GM12878 (cell line): ENCODE data around the gene MKNK1. TPM values are rescaled to one million over a fixed set of nuclear protein-coding genes. Genes with fewer than 3 reads are reported as not detected.

ENCODE experiments used
- ATAC-seq: fragments of 200-7000 bp; cut with Tn5 transposase; 3 replicates; pipeline ENCODE4 v1.9.1; 2020; ENCODE audit warnings: mild to moderate bottlenecking, moderate library complexity
- BruUV-seq: library from RNA; stranded (reverse); fragments of 400-500 nt; replicated peaks from 2 replicates; lab custom pipeline; 2021; lab: Mats Ljungman, UMichigan
- CTCF ChIA-PET: fragments of 300-600 bp; sonication (Branson Sonifier 250); formaldehyde crosslinking; extraction: SDS; loops from one replicate; lab custom pipeline; 2021; ENCODE audit warnings: inconsistent platforms; lab: Yijun Ruan, JAX
- POLR2A ChIA-PET: fragments of 350-600 bp; formaldehyde crosslinking; extraction: SDS; loops from one replicate; lab custom pipeline; 2021; ENCODE audit warnings: inconsistent platforms; lab: Charles Lee
- RAD21 ChIA-PET: fragments of 300-600 bp; sonication (Branson Sonifier 250); formaldehyde crosslinking; loops from one replicate; lab custom pipeline; 2023; ENCODE audit warnings: antibody characterized with exemption; ENCODE audit not compliant: unreplicated experiment; lab: Charles Lee
- SMC1A ChIA-PET: fragments of 300-600 bp; sonication (Branson Sonifier 250); formaldehyde crosslinking; loops from one replicate; lab custom pipeline; 2023; ENCODE audit not compliant: unreplicated experiment, uncharacterized antibody; lab: Charles Lee
- DNase-seq: peaks from one replicate; pipeline ENCODE4 v3.0.0-alpha.2; 2011; ENCODE audit warnings: low read depth, low spot score
- FAIRE-seq: peaks from 3 replicates; lab custom pipeline; 2011; peaks lifted over from hg19 to GRCh38; lab: Jason Lieb, UNC
- H2AFZ ChIP-seq: 2 replicates; pipeline ENCODE4 v1.6.0; 2011; ENCODE audit warnings: low read depth, low read length, control low read depth; ENCODE audit not compliant: control insufficient read depth
- H3K27ac ChIP-seq: 2 replicates; pipeline ENCODE4 v1.5.1; 2011; ENCODE audit warnings: control low read depth; ENCODE audit not compliant: control insufficient read depth, insufficient read depth
- H3K27me3 ChIP-seq, 2 experiments: replicated peaks in 1 of 2; 2 replicates each; pipeline versions ENCODE4 v1.6.0 to v1.6.1; 2011; ENCODE audit warnings: low read length in 1 of 2; ENCODE audit not compliant: control insufficient read depth in 2 of 2, insufficient read depth in 2 of 2
- H3K36me3 ChIP-seq, 2 experiments: 2 replicates each; pipeline ENCODE4 v1.5.1; 2011; ENCODE audit warnings: low read length in 1 of 2; ENCODE audit not compliant: control insufficient read depth in 2 of 2, insufficient read depth in 2 of 2
- H3K4me1 ChIP-seq: 2 replicates; pipeline ENCODE4 v1.6.1; 2011; ENCODE audit warnings: mild to moderate bottlenecking, low read length, moderate library complexity, mixed read lengths; ENCODE audit not compliant: control insufficient read depth, insufficient read depth
- H3K4me2 ChIP-seq: 2 replicates; pipeline ENCODE4 v1.6.0; 2011; ENCODE audit warnings: control low read depth; ENCODE audit not compliant: control insufficient read depth, insufficient read depth
- H3K4me3 ChIP-seq: fragments of 200-600 bp; sonication (generic); 2 replicates; pipeline ENCODE4 v1.5.1; 2016
- H3K79me2 ChIP-seq: 2 replicates; pipeline ENCODE4 v1.6.0; 2011; ENCODE audit warnings: low read length; ENCODE audit not compliant: control insufficient read depth, insufficient read depth
- H3K9ac ChIP-seq: 2 replicates; pipeline ENCODE4 v1.8.0; 2011; ENCODE audit warnings: low read length, control low read depth, mixed read lengths; ENCODE audit not compliant: control insufficient read depth, insufficient read depth
- H3K9me3 ChIP-seq: replicated peaks from 3 replicates; pipeline ENCODE4 v1.5.1; 2011; ENCODE audit warnings: mild to moderate bottlenecking, low read length; ENCODE audit not compliant: control insufficient read depth, insufficient read depth
- H4K20me1 ChIP-seq: 2 replicates; pipeline ENCODE4 v1.6.0; 2011; ENCODE audit not compliant: control insufficient read depth, insufficient read depth
- EED ChIP-seq: sonication (generic); IDR thresholded peaks from 2 replicates; pipeline ENCODE4 v1.6.1; 2016; ENCODE audit warnings: antibody characterized with exemption, low read depth
- NFXL1 ChIP-seq: fragments of 450-650 bp; IDR thresholded peaks from 2 replicates; pipeline ENCODE4 v1.6.1; 2017; ENCODE audit warnings: antibody characterized with exemption, mild to moderate bottlenecking, borderline replicate concordance
- SIX5 ChIP-seq: IDR thresholded peaks from 2 replicates; pipeline ENCODE4 v1.6.1; 2011; ENCODE audit warnings: mild to moderate bottlenecking, low read depth, low read length, moderate library complexity; ENCODE audit not compliant: severe bottlenecking
- YY1 ChIP-seq: IDR thresholded peaks from 2 replicates; pipeline ENCODE4 v1.6.1; 2011; ENCODE audit warnings: low read depth, mild to moderate bottlenecking, low read length
- WGBS: methylation state at CpG from one replicate; pipeline ENCODE4 v1.1.6; 2016; ENCODE audit warnings: low lambda C conversion rate; ENCODE audit not compliant: insufficient replicate concordance, insufficient coverage; ENCODE audit errors: missing lambda C conversion rate; 5-methylcytosine and 5-hydroxymethylcytosine counted together
- in situ Hi-C: fragments of 300-500 bp; cut with MboI; formaldehyde crosslinking; loops from 9 replicates; pipeline ENCODE4 v1.14.3; 2018; ENCODE audit warnings: mixed read lengths
- intact Hi-C: fragments of 100-400 bp; cut with micrococcal nuclease; formaldehyde crosslinking; loops from one replicate; pipeline ENCODE4 v1.14.2; 2022; ENCODE audit not compliant: unreplicated experiment
- polyA plus RNA-seq, 11 experiments: library from polyadenylated mRNA; depleted of rRNA in 4 of 11; unstranded in 6 of 11; stranded (reverse) in 5 of 11; fragments of >200 nt; fragmentation: Nextera tagmentation in 4 of 11; fragmentation: Illumina TruSeq in 1 of 11; extraction: Ambion mirVana in 4 of 11; extraction: Trizol in 1 of 11; gene quantifications; 1 replicate in 1 of 11; 2 replicates in 10 of 11; pipeline versions ENCODE4 v1.2.1 to v1.2.3, GENCODE V29; 2011 to 2016; ENCODE audit warnings: inconsistent platforms in 2 of 11, missing spikeins in 2 of 11, low read depth in 1 of 11
- total RNA-seq, 4 experiments: library from RNA; depleted of rRNA in 3 of 4; stranded (reverse); fragments of >200 nt in 3 of 4; fragmentation: Illumina TruSeq in 1 of 4; extraction: Trizol in 1 of 4; gene quantifications; 2 replicates each; pipeline versions ENCODE4 v1.2.1 to v1.2.3, GENCODE V29; 2013 to 2021
- TF ChIP-seq, protein P1 (sequence below): fragments of 450-650 bp; IDR thresholded peaks from 2 replicates; pipeline ENCODE4 v1.6.1; 2016; ENCODE audit warnings: mild to moderate bottlenecking
- TF ChIP-seq, protein P2 (sequence below): fragments of 450-650 bp; IDR thresholded peaks from 2 replicates; pipeline ENCODE4 v1.6.1; 2014; ENCODE audit warnings: mild to moderate bottlenecking

The MKNK1 gene
- total and polyA plus RNA-seq, 10 of the 15 experiments (the other 5 are each of a cell fraction or from before 2014, with no cell fraction given): 13.7 to 29.9 (median 26.5) TPM

DNA sequence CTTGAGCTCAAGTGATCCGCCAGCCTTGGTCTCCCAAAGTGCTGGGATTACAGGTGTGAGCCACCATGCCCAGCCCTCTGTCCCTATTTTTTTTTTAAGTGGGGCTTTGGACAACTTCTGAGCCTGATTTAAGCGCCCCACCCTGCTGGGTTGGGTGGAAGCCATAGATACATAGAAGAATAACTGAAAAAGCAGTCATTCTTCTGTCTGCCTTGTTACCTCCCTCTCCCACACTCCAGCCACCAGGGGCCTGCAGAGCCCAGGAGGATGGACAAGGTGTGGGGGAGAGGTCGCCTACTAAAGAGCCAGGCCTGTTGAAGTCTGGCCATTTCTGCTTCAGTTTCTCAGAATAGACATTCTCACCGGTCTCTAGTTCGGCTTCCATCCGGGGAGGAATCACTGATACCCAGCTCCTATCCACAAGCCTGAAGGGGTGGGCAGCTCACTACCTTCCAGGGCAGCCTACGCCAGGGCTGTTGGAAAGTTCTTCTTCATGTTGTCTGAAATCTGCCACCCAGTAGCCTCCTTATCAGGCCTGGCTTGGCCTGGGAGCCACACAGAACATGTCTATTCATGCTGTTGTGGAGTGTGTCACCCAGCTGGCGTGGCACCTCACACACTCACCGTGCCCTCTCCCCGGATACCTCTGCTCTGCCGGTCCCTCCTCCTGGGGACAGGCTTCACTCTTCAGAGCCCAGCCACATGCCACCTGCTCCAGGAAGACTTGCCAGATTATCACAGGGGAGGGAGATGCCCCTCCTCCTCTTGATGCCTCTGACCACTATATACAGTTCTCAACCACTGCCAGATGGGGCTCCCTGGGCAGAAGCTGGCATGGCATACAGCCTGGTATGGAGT lies 80.3 kb downstream of the MKNK1 start:
- Histone ChIP-seq H3K4me3 (no peak overlapping the region), H3K4me1 (peaks cover 12% of the 10 kb centered on the region), H3K27ac (no peak overlapping the region)
- TF ChIP-seq YY1 (no peak), SIX5 (no peak), NFXL1 (no peak), EED (no peak)
- TF ChIP-seq, protein P1, sequence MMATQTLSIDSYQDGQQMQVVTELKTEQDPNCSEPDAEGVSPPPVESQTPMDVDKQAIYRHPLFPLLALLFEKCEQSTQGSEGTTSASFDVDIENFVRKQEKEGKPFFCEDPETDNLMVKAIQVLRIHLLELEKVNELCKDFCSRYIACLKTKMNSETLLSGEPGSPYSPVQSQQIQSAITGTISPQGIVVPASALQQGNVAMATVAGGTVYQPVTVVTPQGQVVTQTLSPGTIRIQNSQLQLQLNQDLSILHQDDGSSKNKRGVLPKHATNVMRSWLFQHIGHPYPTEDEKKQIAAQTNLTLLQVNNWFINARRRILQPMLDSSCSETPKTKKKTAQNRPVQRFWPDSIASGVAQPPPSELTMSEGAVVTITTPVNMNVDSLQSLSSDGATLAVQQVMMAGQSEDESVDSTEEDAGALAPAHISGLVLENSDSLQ: no peak
- TF ChIP-seq, protein P2, sequence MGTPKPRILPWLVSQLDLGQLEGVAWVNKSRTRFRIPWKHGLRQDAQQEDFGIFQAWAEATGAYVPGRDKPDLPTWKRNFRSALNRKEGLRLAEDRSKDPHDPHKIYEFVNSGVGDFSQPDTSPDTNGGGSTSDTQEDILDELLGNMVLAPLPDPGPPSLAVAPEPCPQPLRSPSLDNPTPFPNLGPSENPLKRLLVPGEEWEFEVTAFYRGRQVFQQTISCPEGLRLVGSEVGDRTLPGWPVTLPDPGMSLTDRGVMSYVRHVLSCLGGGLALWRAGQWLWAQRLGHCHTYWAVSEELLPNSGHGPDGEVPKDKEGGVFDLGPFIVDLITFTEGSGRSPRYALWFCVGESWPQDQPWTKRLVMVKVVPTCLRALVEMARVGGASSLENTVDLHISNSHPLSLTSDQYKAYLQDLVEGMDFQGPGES: no peak
- TF ChIP-seq, all 136 proteins: peak for 0
- Histone ChIP-seq H3K9me3 (no peaks in the 10 kb centered on the region), H3K9ac (no peak overlapping the region), H3K4me2 (no peak overlapping the region), H3K27me3 (peaks cover 0 to 2% of the 10 kb centered on the region in 2 experiments; a peak in 1 of 4 replicates), H3K79me2 (no peaks in the 10 kb centered on the region), H3K36me3 (no peaks in the 10 kb centered on the region), H2AFZ (no peak overlapping the region), H4K20me1 (no peaks in the 10 kb centered on the region)
- WGBS: 63% methylated on average over 11 of the region's 11 CpGs
- CTCF ChIA-PET: interaction anchor here (0.9 to 1.8 kb wide), 4 partner anchors 36 to 190 kb away, joined by 3 to 8 read pairs (median 4); no protein-coding TSS in a partner anchor
- ATAC-seq (no peak), FAIRE-seq (no peak), DNase-seq (no peak)
- POLR2A ChIA-PET: interaction anchor here (0.6 kb wide), 1 partner anchor 1100 kb away, joined by 4 read pairs; no protein-coding TSS in a partner anchor
- no TSS peak for BruUV-seq
- in situ Hi-C loops (no loop called here), intact Hi-C loops (no loop called here)
- RAD21 ChIA-PET: no interaction called here
- SMC1A ChIA-PET: no interaction called here
